ENCODE measurements around the gene THBD. TPM values are rescaled to one million over a fixed set of nuclear protein-coding genes. Genes with fewer than 3 reads are reported as not detected.

Gene THBD
- total and polyA plus RNA-seq, 2 of the 4 experiments (the other 2 are of a cell fraction), result 0.07 TPM; not detected in 1

DNA sequence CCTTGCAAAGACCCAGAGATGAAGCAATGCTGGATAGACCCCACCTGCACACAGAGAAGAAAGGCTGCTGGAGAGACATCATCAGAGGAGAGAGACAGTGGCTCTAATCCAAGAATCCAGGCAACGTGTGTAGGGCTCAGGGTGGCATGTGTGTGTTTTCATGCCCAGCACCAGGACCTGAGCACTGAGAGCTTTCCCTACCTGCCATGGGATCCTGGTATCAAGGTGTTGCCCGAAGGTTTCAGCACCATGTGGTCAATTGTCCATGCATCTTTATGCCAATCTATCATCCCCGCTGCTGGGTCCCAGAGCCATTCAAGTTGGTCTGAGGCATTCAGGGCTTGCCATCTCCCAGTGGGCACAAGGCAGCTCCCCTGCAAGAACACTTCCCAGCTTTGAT, 44.1 kb upstream of the THBD start:
- Histone ChIP-seq H2BK20ac (ENCODE audit: low read depth, low read length) (no peak overlapping the region), H2AK9ac (replicated peaks; ENCODE audit: low read depth, low read length, poor library complexity) (no peak overlapping the region), H3K9ac (ENCODE audit: low read depth, low read length) (no peak overlapping the region), H2BK5ac (ENCODE audit: low read depth, low read length, poor library complexity, severe bottlenecking) (no peak overlapping the region), H4K91ac (ENCODE audit: insufficient read depth, low read depth, low read length) (no peak overlapping the region), H3K4me3 (ENCODE audit: insufficient read depth, low read depth, low read length) (no peak overlapping the region), H3K4ac (ENCODE audit: low read depth, low read length) (no peak overlapping the region), H2BK120ac (ENCODE audit: low read depth, low read length) (no peak overlapping the region), H2AK5ac (ENCODE audit: low read depth, low read length) (no peak overlapping the region), H3K9me3 (ENCODE audit: control insufficient read depth, insufficient read depth, low read length) (no peaks in the 10 kb centered on the region), H3K4me1 (ENCODE audit: control insufficient read depth, insufficient read depth, low read length) (no peaks in the 10 kb centered on the region), H4K8ac (ENCODE audit: low read depth in 2 of 2, low read length in 2 of 2) (no peak overlapping the region), H3K4me2 (ENCODE audit: low read depth, low read length) (no peak overlapping the region), H3K56ac (ENCODE audit: extremely low read depth, insufficient read depth, low read length) (no peak overlapping the region), H3K27ac (ENCODE audit: insufficient read depth, low read length) (no peak overlapping the region), H2BK15ac (ENCODE audit: low read depth, low read length) (no peak overlapping the region), H3K18ac (ENCODE audit: low read depth, low read length) (no peak overlapping the region), H3K14ac (replicated peaks; ENCODE audit: low read depth, low read length) (no peak overlapping the region), H4K5ac (ENCODE audit: low read depth, low read length) (no peak overlapping the region), H3K9me1 (ENCODE audit: insufficient read depth, low read length) (no peaks in the 10 kb centered on the region), H3K27me3 (ENCODE audit: control insufficient read depth, insufficient read depth, low read length) (peaks cover 51% of the 10 kb centered on the region), H3K36me3 (ENCODE audit: control insufficient read depth, insufficient read depth, low read length) (no peaks in the 10 kb centered on the region), H3K23ac (ENCODE audit: low read depth, low read length) (no peak overlapping the region), H2AFZ (replicated peaks; ENCODE audit: low read length, poor library complexity) (no peak overlapping the region), H3K79me1 (ENCODE audit: low read depth in 1 of 2, low read length in 2 of 2) (no peaks in the 10 kb centered on the region), H4K20me1 (ENCODE audit: insufficient read depth, low read length) (no peaks in the 10 kb centered on the region)
- 60% methylated on average over 3 of the region's 3 CpGs; no CpG with 5 or more reads in 1 of the 2 experiments for WGBS, 2 experiments (ENCODE audit: extremely low coverage in 2 of 2, insufficient read length in 1 of 2)
- no TSS peak for BruUV-seq (replicated peaks)
- intact Hi-C loops (cut with micrococcal nuclease), result no loop called here
- ChIA-PET CTCF (no interaction called here), POLR2A (ENCODE audit: unreplicated experiment) (no interaction called here)
- dilution Hi-C loops (cut with HindIII; ENCODE audit: low sequenced_read_pairs, unreplicated experiment), result no loop called here
- ATAC-seq (ENCODE audit: low read depth), result no peak
- in situ Hi-C loops (cut with MboI; ENCODE audit: low sequenced_read_pairs), result loop anchor here (25.0 kb wide), 1 partner anchor 94 kb away; no protein-coding TSS in a partner anchor
- TF ChIP-seq NFE2L2 (IDR thresholded peaks at IDR 0.05; ENCODE audit: low read depth, low read length) (no peak), MXI1 (IDR thresholded peaks at IDR 0.05; ENCODE audit: borderline replicate concordance, low read depth, low read length) (no peak), CEBPB (IDR thresholded peaks at IDR 0.05; ENCODE audit: low read depth, low read length) (no peak), MAZ (IDR thresholded peaks at IDR 0.05; ENCODE audit: borderline replicate concordance, low read depth, low read length) (no peak), BHLHE40 (IDR thresholded peaks at IDR 0.05; ENCODE audit: low read depth, low read length) (no peak), FOS (IDR thresholded peaks at IDR 0.05; ENCODE audit: low read depth, low read length) (no peak), SMC3 (IDR thresholded peaks at IDR 0.05; ENCODE audit: low read depth, low read length) (no peak), POLR2A (IDR thresholded peaks at IDR 0.05; ENCODE audit: low read depth, low read length) (no peak)
- TF ChIP-seq, protein P1, sequence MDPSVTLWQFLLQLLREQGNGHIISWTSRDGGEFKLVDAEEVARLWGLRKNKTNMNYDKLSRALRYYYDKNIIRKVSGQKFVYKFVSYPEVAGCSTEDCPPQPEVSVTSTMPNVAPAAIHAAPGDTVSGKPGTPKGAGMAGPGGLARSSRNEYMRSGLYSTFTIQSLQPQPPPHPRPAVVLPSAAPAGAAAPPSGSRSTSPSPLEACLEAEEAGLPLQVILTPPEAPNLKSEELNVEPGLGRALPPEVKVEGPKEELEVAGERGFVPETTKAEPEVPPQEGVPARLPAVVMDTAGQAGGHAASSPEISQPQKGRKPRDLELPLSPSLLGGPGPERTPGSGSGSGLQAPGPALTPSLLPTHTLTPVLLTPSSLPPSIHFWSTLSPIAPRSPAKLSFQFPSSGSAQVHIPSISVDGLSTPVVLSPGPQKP (IDR thresholded peaks at IDR 0.05; ENCODE audit: borderline replicate concordance, low read depth, low read length), result no peak
- TF ChIP-seq, protein P2, sequence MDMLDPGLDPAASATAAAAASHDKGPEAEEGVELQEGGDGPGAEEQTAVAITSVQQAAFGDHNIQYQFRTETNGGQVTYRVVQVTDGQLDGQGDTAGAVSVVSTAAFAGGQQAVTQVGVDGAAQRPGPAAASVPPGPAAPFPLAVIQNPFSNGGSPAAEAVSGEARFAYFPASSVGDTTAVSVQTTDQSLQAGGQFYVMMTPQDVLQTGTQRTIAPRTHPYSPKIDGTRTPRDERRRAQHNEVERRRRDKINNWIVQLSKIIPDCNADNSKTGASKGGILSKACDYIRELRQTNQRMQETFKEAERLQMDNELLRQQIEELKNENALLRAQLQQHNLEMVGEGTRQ (IDR thresholded peaks at IDR 0.05; ENCODE audit: low read depth, low read length), result no peak
- DNase-seq, result no peak
